ENCODE results near the gene CKAP2L.

GRCh38 chr2:112733871-112734270 is 30.5 kb downstream of the CKAP2L start:
- TF ChIP-seq CTCF (IDR thresholded peaks at IDR 0.05) (no peak), POLR2A (IDR thresholded peaks at IDR 0.05) (no peak)

All from heart left ventricle (tissue), 13 donors.